ENCODE measurements around the gene NRARP.

- TF ChIP-seq CTCF (IDR thresholded peaks at IDR 0.05) (no peak), POLR2A (IDR thresholded peaks at IDR 0.05) (no peak), POLR2AphosphoS5 (IDR thresholded peaks at IDR 0.05) (no peak)
These were observed 45.2 kb downstream of the NRARP start for GRCh38 chr9:137256856-137257255.

Measured in upper lobe of left lung (tissue), 4 donors.